Stimulated activated CD4-positive, alpha-beta T cell treated with anti-CD3 and anti-CD28 coated beads, Interleukin-1b, Interleukin-23, amount 100 ng/mL, for 4 hours (primary cell): Measurements from ENCODE around the gene GOLIM4.
"Not testable (repeated sequence)": the region's sequence is repeated elsewhere in the genome, so short reads cannot be mapped to it uniquely, and the experiment has no call there.

Experiments used
- DNase-seq, 2 donors: peaks; one replicate each; pipeline ENCODE4 v3.0.0-alpha.2; 2020; ENCODE audit warnings: low read depth in 2 of 2

The GOLIM4 gene

DNA sequence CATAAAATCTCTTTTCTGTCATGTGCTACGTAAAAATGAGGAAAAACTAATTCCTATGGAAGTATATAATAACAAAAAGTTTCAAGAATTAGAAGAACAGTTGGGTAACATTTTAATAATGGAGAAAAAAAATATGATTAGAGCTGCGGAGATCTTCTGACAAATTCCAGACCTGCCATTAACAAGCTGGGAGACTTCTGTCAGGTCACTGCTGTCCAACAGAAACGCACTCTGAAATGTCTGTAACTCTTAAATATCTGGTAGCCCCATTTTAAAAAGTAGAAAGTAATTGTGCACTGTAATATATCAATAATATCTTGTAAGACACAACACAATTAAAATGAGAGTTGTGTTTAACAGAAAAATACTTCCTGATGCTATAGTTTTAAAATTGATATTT, 15.7 kb downstream of the GOLIM4 start:
- DNase-seq: no peak

DNA sequence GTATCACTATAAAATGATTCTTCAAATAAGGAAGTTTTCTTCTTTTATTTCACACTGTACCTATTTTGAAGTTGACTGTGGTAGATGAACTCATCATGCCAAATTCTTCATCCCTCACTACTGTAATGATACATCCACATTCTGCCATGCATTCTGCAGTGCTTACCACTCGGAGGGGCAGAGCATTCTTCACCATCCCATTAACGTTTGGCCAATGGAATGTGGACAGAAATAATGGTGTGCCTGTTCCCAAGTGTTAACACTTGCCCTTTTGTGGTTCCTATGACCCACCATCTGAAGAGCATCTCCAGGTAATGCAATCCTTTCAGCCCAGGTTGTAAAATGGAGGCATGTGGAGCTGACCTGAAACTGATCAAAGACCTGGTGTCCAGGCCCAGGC, 18.6 kb downstream of the GOLIM4 start:
- DNase-seq: no peak

DNA sequence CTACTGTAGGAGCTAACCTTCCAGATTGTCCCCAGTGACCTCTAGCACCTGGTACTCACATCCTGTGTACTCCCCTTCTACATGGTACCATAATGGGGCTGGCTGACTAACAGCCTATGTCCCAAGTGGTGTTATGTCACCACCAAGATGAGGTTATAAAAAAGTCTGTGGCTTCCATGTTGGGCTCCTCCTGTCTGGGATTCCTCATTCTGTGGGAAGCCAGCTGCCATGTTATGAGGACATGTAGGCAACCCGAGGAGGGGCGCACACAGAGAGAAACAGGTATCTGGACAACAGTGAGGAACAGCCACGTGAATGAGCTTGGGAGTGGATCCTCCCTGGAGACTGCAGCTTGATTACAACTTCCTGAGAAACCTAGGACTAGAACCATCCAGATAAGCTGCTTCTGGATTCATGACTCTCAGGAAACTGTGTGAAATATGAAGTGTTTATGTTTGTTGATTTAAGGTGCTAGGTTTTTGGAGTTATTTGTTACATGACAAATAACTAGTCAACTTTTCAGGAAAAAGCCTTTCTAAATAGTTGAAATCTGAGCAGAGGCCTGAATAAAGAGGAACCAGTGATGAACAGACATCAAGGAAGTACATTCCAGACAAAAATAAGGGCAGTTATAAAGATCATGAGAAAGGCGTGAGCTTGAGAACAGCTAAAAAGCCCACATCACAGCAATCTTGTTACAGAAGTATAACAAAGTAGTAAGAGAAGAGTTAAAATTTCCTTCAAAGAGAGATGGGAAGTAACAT, 21.7 kb downstream of the GOLIM4 start:
- no peak for DNase-seq

DNA sequence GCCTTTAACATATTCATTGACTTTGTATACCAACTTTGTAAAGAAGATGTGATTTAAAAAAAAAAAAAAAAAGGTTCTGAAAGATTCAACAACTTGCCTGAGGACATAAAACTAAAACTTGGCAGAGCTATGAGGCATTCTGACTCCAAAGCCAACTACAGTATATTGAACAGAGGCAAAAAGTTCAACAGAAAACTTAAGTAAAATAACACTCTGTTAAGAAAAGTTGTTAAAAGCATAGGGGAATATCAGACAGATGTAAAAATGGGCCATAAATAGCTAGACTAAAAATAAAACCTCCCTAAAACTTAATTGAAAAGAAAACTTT, 23.4 kb downstream of the GOLIM4 start:
- DNase-seq: no peak

DNA sequence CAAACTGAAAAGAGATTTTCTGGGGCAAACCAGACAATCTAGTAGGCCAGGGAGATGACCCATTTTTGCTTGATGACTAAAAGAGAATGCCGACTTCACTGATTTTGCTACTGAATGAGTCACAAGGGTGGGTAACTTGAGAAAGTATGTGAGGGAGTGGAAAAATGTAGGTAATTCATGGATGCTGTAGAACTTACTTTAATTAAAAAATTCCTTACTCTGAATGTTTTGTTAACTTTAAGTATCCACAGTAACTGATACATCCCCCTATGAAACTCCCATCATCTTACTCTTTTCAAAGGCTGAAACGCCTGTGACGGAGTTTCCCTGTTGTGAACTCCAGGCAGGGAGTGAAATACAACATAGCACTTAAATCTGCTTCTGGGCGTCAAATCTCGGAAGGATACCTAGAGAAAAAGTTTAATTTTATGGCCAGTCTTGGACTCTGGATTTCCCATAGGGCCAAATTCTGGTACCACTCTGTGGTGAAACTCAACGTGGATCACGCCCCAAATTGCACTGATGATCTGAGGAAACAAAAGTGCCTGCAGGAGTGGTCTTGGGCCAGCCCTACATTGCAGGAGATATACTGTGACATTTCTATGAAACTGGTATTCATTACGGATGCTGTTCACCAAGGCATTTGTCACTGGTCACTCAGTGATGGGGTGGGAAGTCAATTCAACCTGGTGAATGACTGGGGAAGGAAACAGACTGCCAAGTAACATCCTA, 24.0 kb downstream of the GOLIM4 start:
- DNase-seq: no peak

DNA sequence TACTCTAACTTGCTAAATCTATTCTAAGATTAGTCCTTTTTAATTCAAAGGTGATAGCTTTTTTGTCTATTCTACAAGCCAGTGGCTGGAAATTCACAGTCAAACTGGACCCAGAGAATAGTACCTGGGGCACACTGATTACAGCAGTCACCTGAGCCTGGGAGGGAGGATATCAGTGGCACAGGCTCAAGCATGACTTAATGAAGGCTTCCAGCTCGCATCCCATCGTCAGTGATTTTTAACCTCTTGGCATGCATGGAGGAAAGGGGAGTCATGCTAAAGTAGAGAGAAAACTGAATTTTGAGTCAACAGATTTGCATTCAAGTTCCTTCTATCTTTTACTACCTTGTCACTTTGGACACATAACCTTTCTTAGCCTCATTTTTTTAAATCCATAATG, 24.8 kb downstream of the GOLIM4 start:
- no peak for DNase-seq

DNA sequence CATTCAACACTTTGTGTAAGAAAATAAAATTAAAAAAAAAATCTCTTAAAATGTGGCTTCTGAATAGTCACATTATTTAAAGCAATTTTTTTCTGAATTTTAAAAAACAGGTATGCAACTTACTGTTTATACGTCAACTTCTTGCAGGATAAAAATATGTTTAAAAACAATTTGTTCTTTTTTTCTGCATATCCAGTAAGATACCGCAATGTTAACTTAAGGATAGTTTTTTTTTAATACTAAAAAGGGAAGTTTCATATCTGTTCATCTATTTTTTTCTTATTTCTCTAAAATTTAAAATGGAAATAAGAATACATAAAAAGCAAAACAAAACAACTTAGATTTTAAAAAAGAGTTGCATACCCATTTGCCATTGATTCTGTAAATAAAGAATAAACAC, 27.4 kb downstream of the GOLIM4 start:
- DNase-seq: no peak

DNA sequence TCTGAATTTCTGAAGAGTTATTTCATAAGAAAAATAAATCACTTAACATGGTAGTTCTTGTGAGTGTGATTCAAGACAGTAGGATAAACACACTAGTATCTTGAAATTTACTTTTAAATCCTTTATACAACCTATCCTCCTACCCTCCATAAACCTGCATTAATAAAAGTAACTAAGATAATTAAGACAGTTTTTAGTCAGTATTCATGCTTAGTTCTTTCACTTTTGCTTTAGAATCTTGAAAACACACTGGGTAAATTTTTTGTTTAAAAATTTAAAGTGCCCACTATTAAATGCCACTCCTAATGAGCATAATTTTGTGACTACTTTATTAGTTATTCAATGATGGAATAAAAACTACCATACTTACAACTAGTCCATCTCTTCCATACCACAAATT, 28.8 kb downstream of the GOLIM4 start:
- DNase-seq: no peak

DNA sequence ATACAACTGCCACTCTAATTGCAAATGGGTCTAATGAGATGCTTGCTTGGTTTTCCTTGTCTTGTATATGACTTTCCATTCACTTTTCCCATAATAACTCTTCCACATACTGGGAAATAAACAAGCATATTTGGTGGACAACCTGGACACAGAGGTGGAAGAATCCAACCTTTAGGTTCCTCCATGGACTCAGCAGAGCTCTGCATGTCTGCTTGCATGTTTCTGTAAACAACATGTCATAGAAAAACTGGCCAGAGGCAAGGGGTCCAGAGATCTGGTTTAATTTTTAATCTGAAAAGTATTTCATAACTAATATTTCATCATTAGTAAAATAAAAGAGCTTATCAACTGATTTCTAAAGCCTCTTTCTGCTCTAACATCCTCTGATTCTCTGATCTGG, 30.2 kb downstream of the GOLIM4 start:
- no peak for DNase-seq

DNA sequence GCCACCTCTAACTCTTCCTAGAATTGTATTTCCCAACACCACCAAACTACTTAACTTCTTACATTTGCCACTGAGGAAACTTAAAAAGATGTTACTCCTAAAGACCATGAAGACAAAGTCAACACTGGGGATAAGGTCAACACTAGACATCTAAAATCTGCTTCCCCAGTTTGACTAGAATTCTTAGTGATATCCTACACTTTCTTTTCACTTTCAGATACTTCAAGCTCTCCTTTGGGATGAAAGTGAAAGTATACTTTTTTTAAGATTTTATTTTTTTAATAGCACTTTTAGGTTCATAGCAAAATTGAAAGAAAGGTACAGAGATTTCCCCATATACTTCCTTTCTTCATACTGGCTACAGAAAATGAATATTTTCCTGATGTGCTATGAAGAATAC, 32.6 kb downstream of the GOLIM4 start:
- no peak for DNase-seq

DNA sequence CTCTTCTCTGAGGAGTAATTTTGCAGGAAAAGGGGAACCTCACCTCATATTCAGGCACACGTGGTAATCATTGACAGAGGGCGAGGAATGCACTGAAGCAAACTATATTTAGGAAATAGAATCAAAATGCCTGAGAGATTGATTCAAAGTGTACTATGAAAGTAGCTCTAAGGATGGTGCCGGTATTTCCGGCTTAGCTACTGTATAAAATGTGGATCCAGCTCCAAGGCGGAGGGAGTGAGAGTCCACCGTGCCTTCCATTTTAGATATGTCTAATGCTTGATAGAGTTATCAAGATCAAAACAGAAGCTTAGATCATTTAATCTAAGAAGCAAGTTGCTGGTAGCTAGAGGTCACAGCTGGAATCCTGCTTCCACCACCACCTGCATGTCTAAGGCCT, 33.0 kb downstream of the GOLIM4 start:
- DNase-seq: no peak

DNA sequence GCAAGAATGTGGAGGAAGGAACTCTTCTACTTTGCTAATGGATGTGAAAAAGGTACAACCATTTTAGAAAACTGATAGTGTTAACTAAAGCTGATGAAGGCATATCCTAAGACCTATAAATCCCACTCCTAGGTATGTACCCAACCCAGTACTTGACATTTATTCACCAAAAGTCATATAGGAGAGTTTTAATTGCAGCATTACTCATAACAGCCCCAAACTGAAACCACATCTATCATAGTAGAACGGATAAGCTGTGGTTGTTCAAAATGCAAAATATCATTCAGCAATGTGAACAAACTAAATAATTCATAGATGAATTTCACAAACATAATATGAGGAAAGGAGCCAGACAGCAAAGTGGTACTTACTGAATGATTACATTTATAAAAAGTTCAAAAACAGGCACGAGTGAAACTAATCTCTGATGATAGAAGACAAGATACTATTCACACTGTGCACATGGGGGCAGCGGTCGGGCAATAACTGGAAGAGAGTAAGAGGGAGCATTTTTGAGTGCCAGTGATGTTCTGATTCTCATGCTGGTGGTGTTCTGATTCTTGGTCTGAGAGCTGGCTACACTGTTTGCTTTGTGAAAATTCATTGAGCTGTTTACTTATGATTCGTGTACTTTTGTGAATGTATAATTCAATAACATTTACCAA, 34.3 kb downstream of the GOLIM4 start:
- DNase-seq: no peak

DNA sequence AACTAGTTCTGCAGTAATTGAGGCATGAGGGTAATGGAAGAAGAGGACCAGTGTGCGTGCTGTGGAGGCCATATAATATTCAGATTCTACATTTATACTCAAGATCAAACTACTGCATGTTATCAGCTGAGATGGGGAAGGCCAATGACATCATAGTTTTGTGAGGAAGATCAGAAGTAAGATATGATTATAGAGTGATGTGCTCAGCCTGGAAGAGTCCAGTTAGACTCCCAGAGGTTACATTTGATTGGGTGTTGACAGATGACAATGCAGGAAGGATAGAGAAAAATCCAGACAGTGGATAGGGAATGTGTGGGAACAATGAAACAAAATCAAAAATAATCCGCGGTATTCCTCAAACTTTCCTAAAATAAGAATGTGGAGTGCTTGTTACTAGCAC, 35.4 kb downstream of the GOLIM4 start:
- DNase-seq: no peak

DNA sequence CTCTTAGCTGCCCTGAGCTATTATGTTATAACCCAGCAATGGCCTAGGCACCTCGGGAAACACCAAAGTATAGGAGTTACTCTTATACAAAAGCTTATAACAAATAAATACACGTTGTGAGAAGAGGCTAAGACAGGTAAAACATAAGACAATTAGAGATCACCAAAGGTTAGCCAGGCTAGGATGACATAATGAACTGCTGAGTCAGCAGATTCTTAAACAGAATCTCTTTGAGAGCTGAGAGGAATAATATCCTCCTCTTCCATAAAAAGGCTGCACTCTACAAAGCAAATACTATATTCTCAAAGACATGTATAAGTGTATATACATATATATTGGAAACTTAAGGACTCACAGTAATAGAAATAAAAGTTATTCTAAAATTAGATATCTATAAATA, 37.2 kb downstream of the GOLIM4 start:
- DNase-seq: no peak

DNA sequence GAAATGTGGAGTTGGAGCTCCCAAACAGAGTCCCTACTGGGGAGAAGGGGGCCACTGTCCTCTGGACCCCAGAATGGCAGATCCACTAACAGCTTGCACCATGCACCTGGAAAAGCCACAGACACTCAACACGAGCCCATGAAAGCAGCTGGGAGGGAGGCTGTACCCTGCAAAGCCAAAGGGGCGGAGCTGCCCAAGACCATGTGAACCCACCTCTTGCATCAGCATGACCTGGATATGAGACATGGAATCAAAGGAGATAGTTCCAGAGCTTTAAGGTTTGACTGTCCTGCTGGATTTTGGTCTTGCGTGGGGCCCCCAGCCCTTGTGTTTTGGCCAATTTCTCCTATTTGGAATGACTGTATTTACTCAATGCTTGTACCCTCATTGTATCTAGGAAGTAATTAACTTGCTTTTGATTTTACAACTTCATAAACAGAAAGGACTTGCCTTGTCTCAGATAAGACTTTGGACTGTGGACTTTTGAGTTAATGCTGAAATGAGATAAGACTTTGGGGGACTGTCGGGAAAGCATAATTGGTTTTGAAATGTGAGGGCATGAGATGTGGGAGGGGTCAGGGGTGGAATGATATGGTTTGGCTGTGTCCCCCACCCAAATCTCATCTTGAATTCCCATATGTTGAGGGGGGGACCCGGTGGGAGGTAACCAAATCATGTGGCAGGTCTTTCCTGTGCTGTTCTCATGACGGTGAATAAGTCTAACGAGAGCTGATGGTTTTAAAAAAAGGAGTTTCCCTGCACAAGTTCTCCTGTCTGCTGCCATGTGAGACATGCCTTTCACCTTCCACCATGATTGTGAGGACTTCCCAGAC, 39.1 kb downstream of the GOLIM4 start:
- DNase-seq: not testable (repeated sequence)

DNA sequence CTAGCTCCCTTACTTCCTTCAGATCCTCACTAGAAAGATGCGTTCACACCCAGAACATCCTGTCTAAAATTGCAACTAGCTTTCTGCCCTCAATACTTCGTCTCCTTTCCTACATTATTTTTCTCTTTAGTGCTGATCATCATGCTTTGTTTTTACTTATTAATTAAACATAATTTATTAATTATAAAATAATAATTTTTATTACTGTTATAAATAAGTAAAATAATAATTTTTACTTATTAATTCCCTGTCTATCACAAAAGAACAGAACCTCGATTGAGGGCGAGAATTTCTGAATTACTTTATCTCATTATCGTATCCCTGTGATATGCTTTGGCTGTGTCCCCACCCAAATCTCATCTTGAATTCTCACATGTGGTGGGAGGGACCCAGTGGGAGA, 41.3 kb downstream of the GOLIM4 start:
- DNase-seq: no peak

DNA sequence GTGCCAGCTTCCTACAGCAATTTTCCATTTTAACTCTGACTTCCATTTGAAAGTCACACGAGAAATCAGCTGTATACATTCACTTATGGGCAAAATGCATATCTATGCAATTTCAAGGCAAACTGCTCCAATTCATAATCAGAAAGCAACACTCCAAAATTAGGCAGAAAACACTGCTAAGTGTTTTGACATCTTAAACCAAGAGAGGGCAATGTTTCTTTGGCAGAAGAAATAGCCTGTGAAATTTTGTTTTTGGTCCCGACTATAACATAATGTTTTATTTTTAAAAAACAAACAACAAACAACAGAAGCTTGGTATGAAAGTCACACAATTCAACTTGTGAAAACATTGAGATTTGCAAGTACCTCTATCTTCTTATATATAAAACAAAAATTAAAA, 42.6 kb downstream of the GOLIM4 start:
- no peak for DNase-seq

DNA sequence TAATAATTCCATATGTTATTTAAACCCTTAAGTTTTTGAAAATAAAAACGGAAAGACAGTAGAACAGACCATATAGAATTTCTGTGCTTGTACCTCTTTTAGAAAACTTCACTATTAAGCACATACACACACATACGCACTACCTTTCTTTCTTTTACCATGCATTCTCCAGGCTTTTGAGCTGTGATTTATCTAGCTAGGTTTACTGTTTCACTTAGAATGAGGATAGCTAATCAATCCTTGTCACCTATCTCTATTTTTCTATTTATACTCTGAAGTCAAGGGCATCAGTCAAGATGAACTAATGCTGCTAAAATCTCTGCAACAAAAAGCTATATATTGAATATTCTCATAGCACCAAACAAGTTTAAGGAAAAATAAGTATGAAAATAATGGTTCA, 43.2 kb downstream of the GOLIM4 start:
- DNase-seq: no peak

DNA sequence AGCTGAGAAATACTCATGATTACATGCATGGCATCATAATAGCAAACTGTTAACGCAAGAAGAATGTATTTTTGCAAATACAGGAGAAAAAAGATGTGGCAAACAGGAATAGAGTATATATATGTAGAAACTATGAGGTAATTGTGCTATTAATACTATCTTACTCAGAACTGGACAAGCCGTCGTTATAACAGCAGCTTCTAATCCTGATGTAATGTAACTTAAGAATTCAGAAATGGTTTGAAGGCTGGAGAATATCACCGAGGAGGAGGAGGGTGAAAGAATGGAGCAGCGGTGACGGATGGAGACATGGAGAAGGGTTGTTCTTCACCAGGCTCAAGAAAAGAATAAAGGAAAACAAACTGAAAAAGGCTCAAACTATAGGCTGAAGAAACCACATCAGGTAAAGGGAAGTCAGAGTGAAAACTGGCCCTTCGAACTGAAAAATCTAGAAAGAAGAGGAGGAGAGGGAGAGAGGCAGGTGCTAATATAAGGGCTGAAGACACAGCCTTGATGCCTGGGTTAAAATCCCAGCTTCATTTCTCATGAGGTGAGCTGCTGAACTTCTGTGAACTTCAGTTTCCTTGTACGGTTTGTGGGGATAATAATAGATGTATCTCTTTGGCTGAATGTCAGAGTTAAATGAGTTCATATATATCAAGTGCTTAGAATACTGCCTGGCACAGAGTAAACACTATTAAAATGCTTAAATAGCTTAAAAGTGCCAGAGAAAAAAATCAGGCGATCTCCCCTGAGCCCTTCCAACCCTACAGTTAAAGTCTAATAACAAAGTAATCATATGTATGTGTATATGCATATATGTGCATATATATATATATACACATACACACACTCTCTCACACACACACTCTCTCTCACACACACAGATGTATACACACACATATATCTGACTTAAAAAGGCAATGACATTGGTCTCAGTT, 43.9 kb downstream of the GOLIM4 start:
- DNase-seq: no peak

DNA sequence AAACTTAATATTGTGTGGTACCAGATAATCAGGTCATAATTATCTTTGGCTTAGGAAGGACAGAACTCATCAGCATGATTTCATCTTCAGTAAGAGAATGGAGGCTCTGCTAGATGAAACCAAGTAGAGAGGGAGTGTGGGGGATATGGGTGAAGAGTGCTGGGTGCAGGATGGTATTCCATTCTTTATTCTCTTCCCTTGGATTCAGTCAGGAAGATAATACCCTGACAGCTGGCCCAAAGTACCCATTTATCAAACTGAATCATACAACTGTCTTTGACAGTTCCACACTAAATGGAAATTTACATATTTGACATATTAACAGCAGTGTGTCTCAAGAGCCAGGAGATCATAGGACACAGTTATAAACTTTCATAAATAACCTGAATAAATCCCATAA, 44.7 kb downstream of the GOLIM4 start:
- no peak for DNase-seq

DNA sequence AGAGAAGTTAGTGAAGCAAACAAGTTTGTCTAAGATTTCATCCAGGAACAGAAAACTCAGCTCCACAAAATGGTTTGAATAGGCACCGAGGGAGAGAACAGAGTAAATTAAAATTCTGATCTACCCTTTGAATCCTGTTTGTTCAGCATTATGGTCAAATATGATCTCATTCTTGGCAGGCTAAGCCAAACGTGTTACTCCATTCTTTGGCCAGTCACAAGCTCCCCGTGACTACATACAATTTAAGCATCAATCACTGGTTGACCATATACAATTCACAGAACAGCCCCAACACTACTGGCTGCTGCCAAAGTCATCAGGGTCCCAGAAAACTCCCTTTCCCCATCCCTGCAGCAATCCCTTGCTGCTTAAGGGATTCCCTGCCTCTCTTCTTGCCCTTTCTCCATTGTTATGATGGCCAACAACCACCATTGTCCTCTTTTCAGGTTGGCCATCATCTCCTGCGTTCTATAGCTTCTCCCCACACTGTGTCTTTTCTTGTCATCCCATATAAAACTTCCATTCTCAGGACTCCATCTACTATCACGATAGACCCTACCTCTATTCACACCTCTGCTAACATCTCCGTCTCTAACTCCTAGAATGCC, 46.3 kb downstream of the GOLIM4 start:
- no peak for DNase-seq
